ENCODE data around the gene BSG.

BSG gene

GRCh38 chr19:621819-622218 is 49.4 kb downstream of the BSG start:
- no peak overlapping the region for H2BK12ac ChIP-seq (ENCODE audit: low read length)
- H2AFZ ChIP-seq (ENCODE audit: insufficient read depth, low read length, poor library complexity): no peak overlapping the region
- H3K23ac ChIP-seq (ENCODE audit: low read length): no peak overlapping the region
- no CpG with 5 or more reads among the region's 24 CpGs for WGBS (ENCODE audit: extremely low coverage, insufficient coverage, insufficient read length)
- peaks cover 3% of the 10 kb centered on the region for H3K9me3 ChIP-seq (ENCODE audit: insufficient read depth, low read depth, low read length)
- H3K18ac ChIP-seq (ENCODE audit: low read length): no peak overlapping the region
- no peak overlapping the region for H2AK5ac ChIP-seq (ENCODE audit: low read length)
- no peak overlapping the region for H3K4me3 ChIP-seq (ENCODE audit: low read depth, low read length)
- no peak overlapping the region for H4K12ac ChIP-seq (ENCODE audit: low read depth, low read length)
- H3K79me2 ChIP-seq (ENCODE audit: control insufficient read depth, insufficient read depth, low read length, poor library complexity): no peaks in the 10 kb centered on the region
- no peaks in the 10 kb centered on the region for H3K27me3 ChIP-seq (ENCODE audit: insufficient read depth, low read length)
- no peak overlapping the region for H3K4ac ChIP-seq (ENCODE audit: low read depth, low read length)
- H3K4me1 ChIP-seq (ENCODE audit: control insufficient read depth in 1 of 2, insufficient read depth in 2 of 2, low read length in 2 of 2): no peaks in the 10 kb centered on the region
- H3K27ac ChIP-seq (ENCODE audit: low read depth, low read length): no peak overlapping the region
- no peak overlapping the region for H3K4me2 ChIP-seq (ENCODE audit: low read length)
- H3K36me3 ChIP-seq (ENCODE audit: control insufficient read depth in 1 of 2, insufficient read depth in 2 of 2, low read length in 2 of 2): peaks cover 76 to 77% of the 10 kb centered on the region in 2 experiments
- DNase-seq: no peak
- no peak overlapping the region for H3K14ac ChIP-seq (ENCODE audit: low read length)
- H2BK120ac ChIP-seq (ENCODE audit: insufficient read depth, low read length, poor library complexity): no peak overlapping the region
- no peak overlapping the region for H2BK5ac ChIP-seq (ENCODE audit: low read depth, low read length, poor library complexity)
- H4K8ac ChIP-seq (ENCODE audit: low read depth, low read length): no peak overlapping the region
- H4K91ac ChIP-seq (ENCODE audit: low read depth, low read length): no peak overlapping the region
- H3K79me1 ChIP-seq (ENCODE audit: low read length): no peaks in the 10 kb centered on the region
- no peak overlapping the region for H3K9ac ChIP-seq (ENCODE audit: low read length)

GRCh38 chr19:622666-623065 is 50.3 kb downstream of the BSG start:
- Histone ChIP-seq H2BK12ac (ENCODE audit: low read length) (no peak overlapping the region), H3K4ac (ENCODE audit: low read depth, low read length) (no peak overlapping the region), H4K8ac (ENCODE audit: low read depth, low read length) (no peak overlapping the region), H3K4me3 (ENCODE audit: low read depth, low read length) (no peak overlapping the region), H3K79me1 (ENCODE audit: low read length) (no peaks in the 10 kb centered on the region), H2AK5ac (ENCODE audit: low read length) (no peak overlapping the region), H2BK120ac (ENCODE audit: insufficient read depth, low read length, poor library complexity) (no peak overlapping the region), H4K12ac (ENCODE audit: low read depth, low read length) (no peak overlapping the region), H3K27ac (ENCODE audit: low read depth, low read length) (no peak overlapping the region), H2AFZ (ENCODE audit: insufficient read depth, low read length, poor library complexity) (no peak overlapping the region), H3K36me3 (ENCODE audit: control insufficient read depth in 1 of 2, insufficient read depth in 2 of 2, low read length in 2 of 2) (peaks cover 69 to 70% of the 10 kb centered on the region in 2 experiments), H3K23ac (ENCODE audit: low read length) (no peak overlapping the region), H3K27me3 (ENCODE audit: insufficient read depth, low read length) (no peaks in the 10 kb centered on the region), H3K79me2 (ENCODE audit: control insufficient read depth, insufficient read depth, low read length, poor library complexity) (no peaks in the 10 kb centered on the region), H3K14ac (ENCODE audit: low read length) (no peak overlapping the region), H3K9ac (ENCODE audit: low read length) (no peak overlapping the region), H3K4me2 (ENCODE audit: low read length) (no peak overlapping the region), H3K4me1 (ENCODE audit: control insufficient read depth in 1 of 2, insufficient read depth in 2 of 2, low read length in 2 of 2) (no peaks in the 10 kb centered on the region), H2BK5ac (ENCODE audit: low read depth, low read length, poor library complexity) (no peak overlapping the region), H4K91ac (ENCODE audit: low read depth, low read length) (no peak overlapping the region), H3K18ac (ENCODE audit: low read length) (no peak overlapping the region), H3K9me3 (ENCODE audit: insufficient read depth, low read depth, low read length) (peaks cover 3% of the 10 kb centered on the region)
- no peak for DNase-seq
- WGBS (ENCODE audit: extremely low coverage, insufficient coverage, insufficient read length): no CpG with 5 or more reads among the region's 37 CpGs

- Histone ChIP-seq H3K4me2 (ENCODE audit: low read length) (no peak overlapping the region), H3K18ac (ENCODE audit: low read length) (no peak overlapping the region), H2AK5ac (ENCODE audit: low read length) (no peak overlapping the region), H3K27me3 (ENCODE audit: insufficient read depth, low read length) (no peaks in the 10 kb centered on the region), H2BK120ac (ENCODE audit: insufficient read depth, low read length, poor library complexity) (no peak overlapping the region), H3K36me3 (ENCODE audit: control insufficient read depth in 1 of 2, insufficient read depth in 2 of 2, low read length in 2 of 2) (peaks cover 68 to 69% of the 10 kb centered on the region in 2 experiments), H3K14ac (ENCODE audit: low read length) (no peak overlapping the region), H3K9me3 (ENCODE audit: insufficient read depth, low read depth, low read length) (peaks cover 3% of the 10 kb centered on the region), H4K12ac (ENCODE audit: low read depth, low read length) (no peak overlapping the region), H2BK12ac (ENCODE audit: low read length) (no peak overlapping the region), H4K91ac (ENCODE audit: low read depth, low read length) (no peak overlapping the region), H3K23ac (ENCODE audit: low read length) (no peak overlapping the region), H3K27ac (ENCODE audit: low read depth, low read length) (no peak overlapping the region), H3K9ac (ENCODE audit: low read length) (no peak overlapping the region), H3K4me3 (ENCODE audit: low read depth, low read length) (no peak overlapping the region), H4K8ac (ENCODE audit: low read depth, low read length) (no peak overlapping the region), H2AFZ (ENCODE audit: insufficient read depth, low read length, poor library complexity) (no peak overlapping the region), H2BK5ac (ENCODE audit: low read depth, low read length, poor library complexity) (no peak overlapping the region), H3K79me2 (ENCODE audit: control insufficient read depth, insufficient read depth, low read length, poor library complexity) (no peaks in the 10 kb centered on the region), H3K79me1 (ENCODE audit: low read length) (no peaks in the 10 kb centered on the region), H3K4ac (ENCODE audit: low read depth, low read length) (no peak overlapping the region), H3K4me1 (ENCODE audit: control insufficient read depth in 1 of 2, insufficient read depth in 2 of 2, low read length in 2 of 2) (no peaks in the 10 kb centered on the region)
- no CpG with 5 or more reads among the region's 44 CpGs for WGBS (ENCODE audit: extremely low coverage, insufficient coverage, insufficient read length)
- no peak for DNase-seq
Observed at GRCh38 chr19:623175-623916, 51.0 kb downstream of the BSG start.

DNA sequence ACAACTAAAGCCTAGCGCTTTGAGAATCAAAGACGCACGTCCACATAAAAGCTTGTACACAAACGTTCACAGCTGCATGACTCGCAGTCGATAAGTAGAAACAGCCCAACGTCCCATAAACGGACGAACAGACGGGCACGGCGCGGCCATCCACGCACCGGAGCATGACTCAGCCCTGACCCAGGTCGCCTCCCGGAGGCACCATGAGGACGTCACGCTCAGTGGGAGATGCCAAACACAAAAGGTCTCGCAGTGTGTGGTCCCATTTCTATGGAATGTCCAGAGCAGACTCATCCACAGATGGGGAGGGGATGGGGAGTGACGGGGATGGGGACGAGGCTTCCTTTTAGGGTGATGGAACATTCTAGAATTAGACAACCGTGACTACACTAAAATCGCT is 51.6 kb downstream of the BSG start:
- Histone ChIP-seq H3K27ac (ENCODE audit: low read depth, low read length) (no peak overlapping the region), H4K91ac (ENCODE audit: low read depth, low read length) (no peak overlapping the region), H3K79me2 (ENCODE audit: control insufficient read depth, insufficient read depth, low read length, poor library complexity) (no peaks in the 10 kb centered on the region), H3K36me3 (ENCODE audit: control insufficient read depth in 1 of 2, insufficient read depth in 2 of 2, low read length in 2 of 2) (peaks cover 63 to 67% of the 10 kb centered on the region in 2 experiments), H4K12ac (ENCODE audit: low read depth, low read length) (no peak overlapping the region), H2BK120ac (ENCODE audit: insufficient read depth, low read length, poor library complexity) (no peak overlapping the region), H3K14ac (ENCODE audit: low read length) (no peak overlapping the region), H3K79me1 (ENCODE audit: low read length) (no peaks in the 10 kb centered on the region), H2BK5ac (ENCODE audit: low read depth, low read length, poor library complexity) (no peak overlapping the region), H3K4me2 (ENCODE audit: low read length) (no peak overlapping the region), H3K23ac (ENCODE audit: low read length) (no peak overlapping the region), H3K4me3 (ENCODE audit: low read depth, low read length) (no peak overlapping the region), H3K9me3 (ENCODE audit: insufficient read depth, low read depth, low read length) (no peaks in the 10 kb centered on the region), H3K27me3 (ENCODE audit: insufficient read depth, low read length) (no peaks in the 10 kb centered on the region), H3K4me1 (ENCODE audit: control insufficient read depth in 1 of 2, insufficient read depth in 2 of 2, low read length in 2 of 2) (no peaks in the 10 kb centered on the region), H3K18ac (ENCODE audit: low read length) (no peak overlapping the region), H2AK5ac (ENCODE audit: low read length) (no peak overlapping the region), H3K9ac (ENCODE audit: low read length) (peak overlapping the region; percentile 34), H2AFZ (ENCODE audit: insufficient read depth, low read length, poor library complexity) (no peak overlapping the region), H2BK12ac (ENCODE audit: low read length) (no peak overlapping the region), H3K4ac (ENCODE audit: low read depth, low read length) (no peak overlapping the region), H4K8ac (ENCODE audit: low read depth, low read length) (no peak overlapping the region)
- no peak for DNase-seq
- no CpG with 5 or more reads among the region's 24 CpGs for WGBS (ENCODE audit: extremely low coverage, insufficient coverage, insufficient read length)

Data from trophoblast cell (in vitro differentiated cells and primary cell).